ENCODE measurements around the gene CHRNA1.

Gene CHRNA1

GRCh38 chr2:174759381-174760065 lies 4.7 kb downstream of the CHRNA1 start:
- TF ChIP-seq CTCF (IDR thresholded peaks at IDR 0.05; ENCODE audit: low read depth, low read length) = no peak
- DNase-seq (ENCODE audit: low read depth in 2 of 2) = no peak
- no peak overlapping the region for H3K4me3 ChIP-seq (replicated peaks in 1 of 2; ENCODE audit: low read depth in 2 of 2, low read length in 2 of 2)

- no peak for DNase-seq (ENCODE audit: low read depth in 2 of 2)
- TF ChIP-seq CTCF (IDR thresholded peaks at IDR 0.05; ENCODE audit: low read depth, low read length) = no peak
- H3K4me3 ChIP-seq (replicated peaks in 1 of 2; ENCODE audit: low read depth in 2 of 2, low read length in 2 of 2) = no peak overlapping the region
Observed at GRCh38 chr2:174756743-174757142, 7.5 kb downstream of the CHRNA1 start.

GRCh38 chr2:174753038-174753633 lies 11.1 kb downstream of the CHRNA1 start:
- no peak for TF ChIP-seq CTCF (IDR thresholded peaks at IDR 0.05; ENCODE audit: low read depth, low read length)

GRCh38 chr2:174752403-174753037 lies 11.8 kb downstream of the CHRNA1 start:
- no peak for TF ChIP-seq CTCF (IDR thresholded peaks at IDR 0.05; ENCODE audit: low read depth, low read length)
- DNase-seq (ENCODE audit: low read depth in 2 of 2) = no peak
- H3K4me3 ChIP-seq (replicated peaks in 1 of 2; ENCODE audit: low read depth in 2 of 2, low read length in 2 of 2) = no peak overlapping the region

More at GRCh38 chr2:174753038-174753633, 11.1 kb downstream of the CHRNA1 start:
- DNase-seq (ENCODE audit: low read depth in 2 of 2) = no peak
- H3K4me3 ChIP-seq (replicated peaks in 1 of 2; ENCODE audit: low read depth in 2 of 2, low read length in 2 of 2) = no peak overlapping the region

GRCh38 chr2:174750923-174751441 lies 13.3 kb downstream of the CHRNA1 start:
- H3K4me3 ChIP-seq (replicated peaks in 1 of 2; ENCODE audit: low read depth in 2 of 2, low read length in 2 of 2) = no peak overlapping the region
- no peak for DNase-seq (ENCODE audit: low read depth in 2 of 2)
- TF ChIP-seq CTCF (IDR thresholded peaks at IDR 0.05; ENCODE audit: low read depth, low read length) = no peak

GRCh38 chr2:174749793-174750192 lies 14.5 kb downstream of the CHRNA1 start:
- H3K4me3 ChIP-seq (replicated peaks in 1 of 2; ENCODE audit: low read depth in 2 of 2, low read length in 2 of 2) = no peak overlapping the region
- no peak for DNase-seq (ENCODE audit: low read depth in 2 of 2)
- TF ChIP-seq CTCF (IDR thresholded peaks at IDR 0.05; ENCODE audit: low read depth, low read length) = no peak
